Omental fat pad (tissue), 4 donors: ENCODE results near the gene SCG5. TPM values are rescaled to one million over a fixed set of nuclear protein-coding genes. Genes with fewer than 3 reads are reported as not detected.

ENCODE experiments used
- ATAC-seq: fragments of 150-250 bp; one replicate; pipeline ENCODE4 v1.9.1; 2016; ENCODE audit warnings: mild to moderate bottlenecking, moderate library complexity; ENCODE audit not compliant: low FRiP score
- DNase-seq: peaks from one replicate; pipeline ENCODE4 v3.0.0-alpha.2; 2019; ENCODE audit warnings: low spot score
- total RNA-seq, 4 donors: library from RNA; depleted of rRNA; stranded (reverse); fragments of >200 nt; gene quantifications; one replicate each; pipeline ENCODE4 v1.1.0, GENCODE V29; 2016
- TF ChIP-seq, protein P1 (sequence below), 3 donors: fragments of 450-650 bp; IDR thresholded peaks; one replicate each; pipeline ENCODE4 v1.5.1; 2016 to 2017; ENCODE audit warnings: antibody characterized with exemption in 3 of 3, mild to moderate bottlenecking in 3 of 3, moderate library complexity in 2 of 3

Gene SCG5
- total RNA-seq, 4 donors from 2014 or later, result 2.1 to 3.4 TPM; not detected in 2

DNA sequence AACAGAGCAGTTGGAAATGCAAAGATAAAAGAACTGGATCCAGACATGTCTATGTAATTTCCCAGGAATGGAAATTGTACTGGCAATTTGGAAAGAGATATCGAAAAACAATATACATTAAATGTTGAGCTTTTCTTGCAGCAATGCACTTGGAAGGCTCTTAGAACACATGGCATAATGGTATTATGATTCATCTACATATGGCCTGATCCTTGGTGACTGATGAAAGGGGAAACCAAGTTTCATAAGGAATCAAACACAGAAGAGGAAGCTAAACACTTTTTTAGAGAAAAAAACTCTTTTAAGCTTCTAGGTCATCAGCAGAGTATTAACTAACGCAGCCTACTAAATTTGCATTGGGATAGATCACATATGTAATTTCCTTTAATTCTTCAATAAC is 63.9 kb downstream of the SCG5 start:
- ATAC-seq, result no peak
- TF ChIP-seq, protein P1, sequence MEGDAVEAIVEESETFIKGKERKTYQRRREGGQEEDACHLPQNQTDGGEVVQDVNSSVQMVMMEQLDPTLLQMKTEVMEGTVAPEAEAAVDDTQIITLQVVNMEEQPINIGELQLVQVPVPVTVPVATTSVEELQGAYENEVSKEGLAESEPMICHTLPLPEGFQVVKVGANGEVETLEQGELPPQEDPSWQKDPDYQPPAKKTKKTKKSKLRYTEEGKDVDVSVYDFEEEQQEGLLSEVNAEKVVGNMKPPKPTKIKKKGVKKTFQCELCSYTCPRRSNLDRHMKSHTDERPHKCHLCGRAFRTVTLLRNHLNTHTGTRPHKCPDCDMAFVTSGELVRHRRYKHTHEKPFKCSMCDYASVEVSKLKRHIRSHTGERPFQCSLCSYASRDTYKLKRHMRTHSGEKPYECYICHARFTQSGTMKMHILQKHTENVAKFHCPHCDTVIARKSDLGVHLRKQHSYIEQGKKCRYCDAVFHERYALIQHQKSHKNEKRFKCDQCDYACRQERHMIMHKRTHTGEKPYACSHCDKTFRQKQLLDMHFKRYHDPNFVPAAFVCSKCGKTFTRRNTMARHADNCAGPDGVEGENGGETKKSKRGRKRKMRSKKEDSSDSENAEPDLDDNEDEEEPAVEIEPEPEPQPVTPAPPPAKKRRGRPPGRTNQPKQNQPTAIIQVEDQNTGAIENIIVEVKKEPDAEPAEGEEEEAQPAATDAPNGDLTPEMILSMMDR (IDR thresholded peaks at IDR 0.05), result no peak
- no peak for DNase-seq

DNA sequence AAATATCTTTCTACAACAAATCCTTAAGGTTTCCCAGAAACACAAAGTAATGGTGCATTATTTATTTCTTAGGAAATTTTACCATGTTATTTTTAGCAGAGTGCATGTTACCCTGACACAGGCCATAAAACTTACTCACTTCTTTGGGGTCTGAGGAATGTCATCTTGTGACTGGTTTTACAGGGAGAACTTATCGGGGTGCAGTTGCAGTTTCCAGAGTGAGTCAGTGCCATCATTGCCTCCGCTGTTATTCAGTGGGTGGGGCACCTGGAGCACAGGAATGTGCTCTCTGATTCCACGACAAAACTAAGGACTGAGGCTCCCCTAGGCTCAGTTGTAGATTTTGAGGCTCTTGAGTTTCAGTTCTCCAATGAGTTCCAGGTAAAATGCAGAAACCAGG is 65.2 kb downstream of the SCG5 start:
- TF ChIP-seq, protein P1 (IDR thresholded peaks at IDR 0.05), result no peak
- DNase-seq (no peak), ATAC-seq (no peak)

DNA sequence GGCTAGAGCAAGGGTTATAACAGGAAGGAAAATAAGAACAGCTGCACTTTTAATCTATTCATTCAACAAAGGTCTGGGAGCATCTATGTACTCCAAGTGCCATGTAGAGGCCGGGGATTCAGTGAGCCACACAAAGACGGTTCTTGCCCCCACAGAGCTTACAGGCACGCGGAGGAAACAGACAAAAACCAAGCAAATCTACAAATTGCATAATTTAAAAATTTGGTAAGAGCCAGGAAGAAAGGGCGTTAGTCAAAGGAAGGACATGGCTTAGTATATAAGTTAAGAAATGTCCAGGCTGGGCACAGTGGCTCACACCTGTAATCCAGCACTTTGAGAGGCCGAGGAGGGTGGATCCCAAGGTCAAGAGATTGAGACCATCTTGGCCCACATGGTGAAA is 65.9 kb downstream of the SCG5 start:
- no peak for ATAC-seq
- TF ChIP-seq, protein P1 (IDR thresholded peaks at IDR 0.05), result no peak

DNA sequence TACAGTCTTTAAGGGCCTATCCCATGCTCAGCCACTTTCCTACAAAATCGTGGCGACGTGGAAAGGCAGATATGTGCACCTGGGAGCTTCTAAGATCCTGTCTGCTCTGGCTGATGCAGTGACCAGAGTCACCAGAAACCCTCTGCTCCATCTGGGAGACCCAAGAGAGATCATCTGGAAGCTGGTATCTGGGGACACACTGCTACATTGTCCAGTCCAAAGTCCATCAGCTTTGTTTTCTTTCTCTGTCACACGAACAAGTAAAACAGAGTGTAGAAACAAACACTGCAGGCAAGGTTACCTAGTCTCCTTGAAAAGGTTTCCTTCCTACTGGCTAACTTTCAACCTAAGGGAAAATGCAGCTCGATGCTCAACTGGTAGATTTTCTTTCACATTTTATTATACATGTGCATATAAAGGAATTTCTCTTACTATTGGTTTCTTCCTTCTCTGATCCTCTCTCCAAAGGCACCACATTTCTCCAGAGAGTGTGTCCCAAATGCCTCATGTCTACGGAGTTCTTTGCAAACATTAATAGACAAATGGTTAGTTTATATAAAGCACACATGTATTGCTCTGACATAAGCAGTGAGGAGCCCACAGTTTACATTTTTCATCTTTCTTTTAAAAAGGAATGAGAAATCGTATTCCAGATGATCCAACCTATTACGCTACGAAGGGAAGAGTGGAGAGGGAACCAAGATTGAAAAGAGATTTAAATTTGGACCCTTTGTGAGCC is 68.0 kb downstream of the SCG5 start:
- DNase-seq, result no peak
- TF ChIP-seq, protein P1 (IDR thresholded peaks at IDR 0.05), result no peak
- ATAC-seq, result no peak

More for the DNA sequence above, 65.9 kb downstream of the SCG5 start:
- no peak for DNase-seq

DNA sequence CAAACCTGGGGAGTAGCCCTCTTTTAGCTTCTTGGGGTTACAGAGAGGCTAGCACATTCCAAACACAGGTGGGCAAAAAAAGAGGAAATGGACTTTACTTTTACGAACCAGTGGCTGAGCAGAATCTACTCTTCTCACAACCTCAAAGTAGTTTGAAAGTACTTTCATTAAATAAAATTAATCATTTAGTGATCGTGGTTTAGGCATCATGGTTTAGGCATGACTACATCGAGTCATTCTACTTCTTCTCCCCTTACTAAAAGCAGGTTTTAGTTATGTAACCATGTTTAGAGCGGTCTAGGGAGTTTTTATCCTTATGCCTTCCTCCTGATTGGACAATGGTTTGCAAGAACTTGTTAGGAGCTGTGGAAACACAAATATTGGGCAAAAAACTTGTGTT is 73.8 kb downstream of the SCG5 start:
- TF ChIP-seq, protein P1 (IDR thresholded peaks at IDR 0.05), result no peak
- DNase-seq, result no peak
- ATAC-seq, result no peak

DNA sequence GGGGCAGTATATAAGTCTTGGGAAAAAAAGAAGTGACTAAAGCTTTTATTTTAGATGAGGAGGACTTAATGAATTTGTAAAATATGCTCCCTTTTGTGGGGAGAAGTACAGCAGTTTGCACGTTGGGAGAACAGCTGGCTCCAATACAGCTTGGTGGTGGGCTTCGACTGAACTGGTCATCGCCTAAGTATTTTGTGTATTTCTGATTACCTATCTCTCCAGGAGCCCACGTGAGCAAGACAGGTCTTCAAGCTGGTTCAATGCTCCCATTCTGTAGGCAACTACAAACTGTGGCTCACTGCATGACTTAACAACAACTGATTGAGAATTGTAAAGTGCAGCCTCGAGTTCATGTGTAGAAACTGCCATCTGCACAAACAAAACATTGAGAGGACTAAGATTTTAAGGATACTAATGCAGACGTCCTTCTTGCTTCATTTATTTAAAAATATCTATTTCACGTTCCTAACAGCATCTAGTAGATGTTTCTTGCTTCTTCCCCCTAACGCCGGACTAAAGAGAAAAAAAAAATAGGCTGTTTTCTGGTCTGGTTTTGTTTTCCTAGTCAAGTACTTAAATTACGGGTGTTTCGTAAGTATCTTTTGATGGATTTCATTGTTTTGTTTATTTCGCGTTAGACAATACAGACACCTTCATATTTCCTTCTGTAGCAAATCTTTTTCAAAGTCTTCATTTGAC is 74.9 kb downstream of the SCG5 start:
- TF ChIP-seq, protein P1 (IDR thresholded peaks at IDR 0.05), result no peak
- no peak for DNase-seq
- no peak for ATAC-seq
